KOPT-K1 (cell line): ENCODE results near the gene PCDHAC2.

Experiments used
- H3K27ac ChIP-seq: fragments of 200-600 bp; sonication (generic); 2 replicates; pipeline ENCODE4 v1.5.1; 2016; ENCODE audit warnings: antibody characterized with exemption, mild to moderate bottlenecking, low read depth, low read length; ENCODE audit not compliant: poor library complexity, severe bottlenecking
- H3K36me3 ChIP-seq: fragments of 200-600 bp; sonication (generic); 2 replicates; pipeline ENCODE4 v1.5.1; 2017; ENCODE audit warnings: antibody characterized with exemption, mild to moderate bottlenecking, low read length, moderate library complexity; ENCODE audit not compliant: insufficient read depth
- H3K9me3 ChIP-seq: fragments of 200-600 bp; sonication (generic); 2 replicates; pipeline ENCODE4 v1.5.1; 2017; ENCODE audit warnings: antibody characterized with exemption, low read length, mild to moderate bottlenecking; ENCODE audit not compliant: insufficient read depth, poor library complexity, severe bottlenecking

The PCDHAC2 gene, protein sequence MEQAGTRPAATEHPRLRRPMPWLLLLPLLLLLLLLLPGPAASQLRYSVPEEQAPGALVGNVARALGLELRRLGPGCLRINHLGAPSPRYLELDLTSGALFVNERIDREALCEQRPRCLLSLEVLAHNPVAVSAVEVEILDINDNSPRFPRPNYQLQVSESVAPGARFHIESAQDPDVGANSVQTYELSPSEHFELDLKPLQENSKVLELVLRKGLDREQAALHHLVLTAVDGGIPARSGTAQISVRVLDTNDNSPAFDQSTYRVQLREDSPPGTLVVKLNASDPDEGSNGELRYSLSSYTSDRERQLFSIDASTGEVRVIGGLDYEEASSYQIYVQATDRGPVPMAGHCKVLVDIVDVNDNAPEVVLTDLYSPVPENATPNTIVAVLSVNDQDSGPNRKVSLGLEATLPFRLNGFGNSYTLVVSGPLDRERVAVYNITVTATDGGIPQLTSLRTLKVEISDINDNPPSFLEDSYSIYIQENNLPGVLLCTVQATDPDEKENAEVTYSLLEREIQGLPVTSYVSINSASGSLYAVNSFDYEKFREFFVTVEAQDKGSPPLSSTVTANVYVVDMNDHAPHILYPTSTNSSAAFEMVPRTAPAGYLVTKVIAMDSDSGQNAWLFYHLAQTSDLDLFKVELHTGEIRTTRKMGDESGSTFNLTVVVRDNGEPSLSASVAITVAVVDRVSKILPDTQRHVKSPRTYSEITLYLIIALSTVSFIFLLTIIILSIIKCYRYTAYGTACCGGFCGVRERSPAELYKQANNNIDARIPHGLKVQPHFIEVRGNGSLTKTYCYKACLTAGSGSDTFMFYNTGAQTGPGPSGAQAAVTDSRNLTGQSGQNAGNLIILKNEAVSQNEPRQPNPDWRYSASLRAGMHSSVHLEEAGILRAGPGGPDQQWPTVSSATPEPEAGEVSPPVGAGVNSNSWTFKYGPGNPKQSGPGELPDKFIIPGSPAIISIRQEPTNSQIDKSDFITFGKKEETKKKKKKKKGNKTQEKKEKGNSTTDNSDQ

DNA sequence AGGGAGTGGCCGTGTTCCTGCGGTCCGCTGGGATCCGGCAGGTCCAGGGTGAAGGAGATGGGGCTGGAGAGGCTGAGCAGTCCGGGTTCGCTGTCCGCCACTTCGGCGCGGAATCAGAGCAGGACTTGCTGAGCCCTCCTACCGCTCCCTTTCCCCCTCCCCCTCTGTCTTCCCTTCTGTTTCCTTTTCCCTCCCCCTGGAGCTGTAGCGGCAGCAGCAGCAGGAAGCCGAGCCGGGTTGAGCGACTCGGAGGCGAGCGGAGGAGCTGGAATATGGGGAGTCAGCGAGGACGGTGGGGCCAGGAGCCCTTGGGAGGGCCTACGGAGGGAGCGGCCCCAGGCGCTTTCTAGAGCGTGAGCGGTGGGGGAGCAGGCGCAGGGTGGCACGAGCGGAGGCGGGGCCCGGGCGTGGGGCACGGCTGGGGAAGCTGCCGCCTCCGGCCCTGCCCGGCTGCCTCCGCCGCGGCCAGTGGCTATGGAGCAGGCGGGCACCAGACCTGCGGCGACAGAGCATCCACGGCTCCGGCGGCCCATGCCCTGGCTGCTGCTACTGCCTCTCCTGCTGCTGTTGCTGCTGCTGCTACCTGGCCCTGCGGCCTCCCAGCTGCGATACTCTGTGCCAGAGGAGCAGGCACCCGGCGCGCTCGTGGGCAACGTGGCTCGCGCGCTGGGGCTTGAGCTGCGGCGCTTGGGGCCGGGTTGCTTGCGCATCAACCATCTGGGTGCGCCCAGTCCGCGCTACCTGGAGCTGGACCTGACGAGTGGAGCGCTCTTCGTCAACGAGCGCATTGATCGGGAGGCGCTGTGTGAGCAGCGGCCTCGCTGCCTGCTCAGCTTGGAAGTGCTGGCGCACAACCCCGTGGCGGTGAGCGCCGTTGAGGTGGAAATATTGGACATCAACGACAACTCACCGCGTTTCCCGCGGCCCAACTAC lies at the start of gene PCDHAC2:
Gene PCDHAC2 (plus strand): TSS at position 184 of the 933 bp plus-strand sequence. CDS start 291 bp downstream, at position 475.
- Histone ChIP-seq H3K9me3 (no peaks in the 10 kb centered on the region), H3K36me3 (no peaks in the 10 kb centered on the region), H3K27ac (no peak within 1 kb of the TSS)

DNA sequence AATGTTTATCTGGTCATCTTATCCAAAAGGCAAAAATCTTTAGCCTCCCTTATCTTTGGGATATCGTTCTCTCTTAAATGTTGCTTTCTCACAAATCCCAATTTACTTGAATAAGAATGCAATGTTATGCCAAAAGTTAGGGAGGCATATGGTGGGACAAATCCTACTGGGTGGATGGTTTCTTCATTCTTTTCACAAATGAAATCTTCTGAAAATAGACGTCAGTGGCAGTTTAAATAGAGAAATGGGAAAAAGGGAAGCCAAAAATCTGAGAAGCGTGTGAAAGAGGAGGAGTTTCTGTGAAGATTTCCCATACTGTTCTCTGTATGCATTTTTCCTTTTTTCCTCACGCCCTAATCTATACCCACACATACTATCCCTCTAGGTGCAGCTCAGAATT lies 42.7 kb upstream of the PCDHAC2 start:
- Histone ChIP-seq H3K36me3 (no peaks in the 10 kb centered on the region), H3K9me3 (no peaks in the 10 kb centered on the region), H3K27ac (no peak overlapping the region)

DNA sequence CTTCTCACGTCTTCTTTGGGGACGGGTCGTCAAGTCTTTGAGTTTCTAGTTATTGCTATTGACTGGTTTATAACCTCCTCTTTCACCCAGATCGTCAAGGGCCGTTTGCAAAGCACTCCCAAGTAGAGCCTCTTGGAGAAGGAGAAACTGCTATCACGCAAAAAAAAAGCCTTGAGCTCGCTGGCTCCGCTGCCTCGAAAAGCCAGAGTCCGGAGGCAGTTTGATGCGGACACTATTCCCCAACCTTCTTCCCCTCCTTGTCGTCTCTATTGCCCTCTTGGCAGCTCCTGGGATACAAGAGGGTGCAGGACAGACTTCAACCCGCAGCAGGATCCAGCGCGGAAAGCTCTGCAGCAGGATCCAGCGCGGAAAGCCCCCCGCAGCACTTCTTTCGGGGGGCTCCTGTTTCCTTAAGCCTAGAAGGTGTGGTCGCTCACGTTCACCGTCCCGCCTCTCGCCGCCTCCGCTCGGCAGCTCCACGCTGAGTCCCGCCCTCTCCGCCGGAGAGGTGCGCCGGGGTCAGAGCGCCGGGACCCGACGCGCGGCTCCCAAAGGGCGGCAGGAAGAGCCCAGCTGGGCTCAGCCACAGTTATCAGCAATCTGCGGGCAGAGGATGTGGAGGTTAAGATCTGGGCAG lies 40.4 kb upstream of the PCDHAC2 start, which contains the start of gene PCDHAC1:
Gene PCDHAC1 (plus strand): TSS at position 494 of the 637 bp plus-strand sequence. CDS start 594 bp downstream, outside the sequence.
- Histone ChIP-seq H3K27ac (no peak within 1 kb of the TSS), H3K36me3 (no peaks in the 10 kb centered on the region), H3K9me3 (no peaks in the 10 kb centered on the region)

DNA sequence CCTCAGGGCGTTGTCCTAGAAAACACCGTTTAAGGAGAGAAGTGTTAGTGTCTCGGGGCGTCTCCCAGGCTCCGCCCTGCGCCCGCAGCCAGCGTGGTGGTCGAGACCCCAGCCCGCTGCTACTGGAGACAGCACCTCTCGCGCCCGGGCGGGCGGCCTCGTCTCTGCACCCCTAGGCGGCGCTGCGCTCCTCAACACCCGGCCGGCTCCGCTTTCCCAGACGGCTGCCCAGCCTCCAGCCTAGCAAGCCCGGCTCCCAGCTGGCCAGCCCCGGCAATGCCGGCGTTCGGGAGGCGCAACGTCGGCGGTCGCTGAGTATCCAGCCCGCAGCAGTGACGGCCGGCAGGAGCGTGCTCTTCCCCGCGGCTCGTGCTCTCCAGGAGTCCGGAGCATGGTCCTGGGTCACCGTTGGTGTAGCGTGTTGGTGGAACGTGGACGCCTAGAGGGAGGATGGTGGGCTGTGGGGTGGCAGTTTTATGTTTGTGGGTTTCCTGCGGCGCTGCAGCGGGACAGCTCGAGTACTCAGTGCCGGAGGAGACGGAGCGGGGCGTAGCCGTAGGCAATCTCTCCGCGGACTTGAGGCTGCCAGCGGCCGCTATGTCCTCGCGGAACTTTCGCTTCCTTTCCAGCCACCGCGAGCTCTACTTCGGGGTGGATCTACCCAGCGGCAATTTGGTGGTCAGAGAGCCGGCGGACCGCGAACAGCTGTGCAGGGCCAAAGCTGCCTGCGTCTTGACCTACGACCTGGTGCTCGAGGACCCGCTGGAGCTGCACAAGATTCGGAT lies 39.6 kb upstream of the PCDHAC2 start:
- Histone ChIP-seq H3K36me3 (no peaks in the 10 kb centered on the region), H3K9me3 (no peaks in the 10 kb centered on the region), H3K27ac (no peak overlapping the region)

DNA sequence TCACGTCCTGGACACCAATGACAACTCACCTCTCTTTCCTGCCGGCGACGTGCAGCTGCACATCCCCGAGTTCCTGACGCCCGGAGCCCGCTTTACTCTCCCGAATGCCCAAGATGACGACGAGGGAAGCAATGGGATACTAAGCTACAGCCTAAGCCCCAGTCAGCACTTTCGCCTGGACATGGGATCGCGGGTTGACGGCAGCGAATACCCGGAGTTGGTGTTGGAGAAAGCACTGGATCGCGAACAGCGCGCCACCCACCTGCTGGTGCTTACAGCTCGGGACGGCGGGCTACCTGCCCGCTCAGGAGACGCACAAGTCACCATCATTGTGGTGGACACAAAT lies 39.1 kb upstream of the PCDHAC2 start:
- no peaks in the 10 kb centered on the region for H3K9me3 ChIP-seq
- H3K27ac ChIP-seq = no peak overlapping the region
- H3K36me3 ChIP-seq = no peaks in the 10 kb centered on the region

DNA sequence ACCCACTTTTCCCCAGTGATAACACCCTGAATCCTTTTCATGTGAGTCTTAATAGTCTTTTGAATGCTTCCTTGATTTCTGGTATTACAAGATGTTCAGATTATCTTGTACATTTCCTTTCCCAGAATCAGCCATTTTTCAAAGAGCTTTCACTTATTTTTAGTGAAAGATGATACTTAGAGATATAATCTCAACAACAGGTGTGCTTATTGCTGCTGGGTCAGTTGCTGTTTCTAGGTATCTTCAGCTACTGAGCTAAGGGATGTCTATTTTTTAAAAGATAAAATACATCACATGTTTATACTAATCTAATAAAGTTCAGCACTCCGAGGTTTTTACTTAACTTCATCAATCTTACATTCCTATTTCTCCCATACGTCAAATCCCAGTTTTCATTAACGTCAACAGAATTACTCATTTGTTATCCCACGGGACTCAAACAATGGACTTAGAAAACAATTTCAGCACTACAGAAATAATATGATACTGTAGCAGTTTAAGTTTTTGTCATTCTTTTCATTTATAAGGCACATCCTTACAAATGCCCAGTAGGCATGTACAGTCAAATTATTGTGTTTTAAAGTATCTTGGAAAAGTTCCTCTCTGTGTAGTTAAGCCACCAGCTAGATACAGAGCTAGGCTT lies 31.2 kb upstream of the PCDHAC2 start:
- Histone ChIP-seq H3K36me3 (no peaks in the 10 kb centered on the region), H3K27ac (no peak overlapping the region), H3K9me3 (no peaks in the 10 kb centered on the region)

DNA sequence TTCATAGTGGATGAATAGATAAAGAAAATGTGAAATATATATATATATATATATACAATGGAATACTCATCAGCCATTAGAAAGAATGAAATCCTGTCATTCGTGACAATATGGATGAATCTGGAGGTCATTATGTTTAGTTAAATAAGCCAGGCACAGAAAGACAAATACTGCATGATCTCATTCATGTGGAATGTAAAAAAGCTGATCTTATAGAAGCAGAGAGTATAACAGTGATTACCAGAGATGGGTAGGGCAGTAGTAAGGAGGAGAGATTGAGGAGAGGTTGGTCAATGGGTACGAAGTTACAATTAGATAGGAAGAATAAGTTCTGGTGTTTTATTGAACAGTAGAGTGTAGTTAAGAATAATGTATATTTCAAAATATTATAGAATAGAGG lies 19.7 kb upstream of the PCDHAC2 start:
- Histone ChIP-seq H3K27ac (no peak overlapping the region), H3K9me3 (peaks cover 5% of the 10 kb centered on the region), H3K36me3 (no peaks in the 10 kb centered on the region)

DNA sequence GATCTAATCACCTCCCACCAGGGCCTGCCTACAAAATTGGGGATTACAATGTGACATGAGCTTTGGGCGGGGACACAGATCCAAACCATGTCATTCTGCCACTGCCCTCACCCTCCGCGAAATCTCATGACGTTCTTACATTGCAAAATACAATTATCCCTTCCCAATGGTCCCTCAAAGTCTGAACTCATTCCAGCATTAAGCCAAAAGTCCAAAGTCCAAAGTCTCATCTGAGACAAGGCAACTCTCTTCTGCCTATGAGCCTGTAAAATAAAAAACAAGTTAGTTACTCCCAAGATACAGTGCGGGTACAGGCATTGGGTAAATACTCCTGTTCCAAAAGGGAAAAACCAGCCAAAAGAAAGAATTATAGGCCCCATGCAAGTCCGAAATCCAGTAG lies 14.6 kb upstream of the PCDHAC2 start:
- Histone ChIP-seq H3K36me3 (no peaks in the 10 kb centered on the region), H3K27ac (no peak overlapping the region), H3K9me3 (no peaks in the 10 kb centered on the region)

DNA sequence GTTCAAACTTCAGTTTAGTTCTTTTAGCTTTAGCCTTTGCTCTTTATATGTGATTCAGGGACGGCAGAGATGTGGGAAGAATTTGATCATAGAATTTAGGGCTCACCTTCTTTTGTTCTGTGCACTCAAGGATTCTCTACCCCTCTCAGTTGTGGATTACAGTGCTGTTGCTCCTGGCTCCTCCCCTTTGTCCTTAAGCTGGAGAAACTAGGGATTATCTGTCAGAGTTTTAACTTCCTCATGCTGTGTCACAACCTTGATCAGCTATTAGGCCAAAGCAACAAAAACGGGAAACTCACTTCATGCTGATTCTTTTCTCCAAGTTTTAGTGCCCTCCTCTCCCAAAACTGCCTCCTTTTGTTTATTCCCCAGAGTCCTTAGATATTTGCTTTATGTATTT lies 13.0 kb upstream of the PCDHAC2 start:
- H3K9me3 ChIP-seq = no peaks in the 10 kb centered on the region
- no peak overlapping the region for H3K27ac ChIP-seq
- no peaks in the 10 kb centered on the region for H3K36me3 ChIP-seq

DNA sequence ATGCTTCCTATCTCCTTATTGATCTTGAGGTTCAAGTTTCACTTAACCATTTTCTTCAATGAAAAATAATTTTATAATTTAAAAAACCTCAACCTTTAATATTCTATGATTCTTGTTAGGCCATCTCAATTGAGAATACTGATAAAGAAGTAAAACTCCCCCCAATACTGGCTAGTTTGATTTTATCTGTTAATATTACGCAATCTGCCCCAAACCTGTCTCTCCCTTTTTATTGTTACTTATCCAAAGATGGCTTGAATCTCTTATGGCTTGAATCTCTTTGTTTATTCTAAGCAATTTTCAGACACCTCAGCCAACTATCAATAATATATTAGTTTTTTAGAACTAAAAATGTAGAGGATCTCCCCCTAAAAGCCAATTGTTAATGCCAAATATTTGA lies 4.1 kb upstream of the PCDHAC2 start:
- no peaks in the 10 kb centered on the region for H3K36me3 ChIP-seq
- no peaks in the 10 kb centered on the region for H3K9me3 ChIP-seq
- no peak overlapping the region for H3K27ac ChIP-seq

DNA sequence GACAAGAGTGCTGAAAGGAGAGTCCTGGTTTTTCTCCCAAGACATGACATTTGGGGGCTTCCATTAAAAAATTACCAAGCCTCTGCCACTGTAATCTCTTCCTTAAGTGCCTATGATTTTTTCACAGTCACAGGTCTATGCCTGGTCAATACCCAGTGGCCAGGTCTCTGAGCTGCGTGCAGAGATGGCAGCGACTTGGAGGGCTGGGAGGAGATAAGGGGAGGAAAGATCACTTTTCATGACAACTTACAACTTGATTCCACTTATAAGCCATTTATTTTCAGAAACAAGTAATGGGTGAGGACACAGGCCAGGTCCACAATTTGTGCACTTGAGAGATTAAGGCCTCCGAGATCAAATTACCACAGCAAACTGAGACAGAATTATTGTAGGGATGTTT lies 1.9 kb upstream of the PCDHAC2 start:
- no peaks in the 10 kb centered on the region for H3K9me3 ChIP-seq
- no peaks in the 10 kb centered on the region for H3K36me3 ChIP-seq
- no peak overlapping the region for H3K27ac ChIP-seq

DNA sequence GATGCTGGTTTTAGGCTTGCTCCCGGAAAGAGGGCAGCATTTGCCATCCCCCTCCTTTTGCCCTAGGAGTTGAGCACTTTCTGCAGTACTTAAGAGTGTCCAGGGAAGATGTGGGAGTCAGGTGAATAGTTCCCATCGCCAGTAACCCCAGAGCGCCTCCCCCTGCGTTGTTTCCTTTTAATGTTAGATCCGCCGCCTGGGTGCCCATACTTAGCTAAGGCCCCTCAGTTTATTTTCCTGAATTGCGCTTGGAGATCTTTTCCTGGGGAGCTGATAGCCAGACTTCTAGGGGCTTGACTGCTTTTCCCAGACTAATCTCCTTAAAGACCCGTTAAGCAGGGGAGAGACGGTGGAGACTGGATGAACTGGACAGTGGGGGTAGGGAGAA lies 377 bp upstream of the PCDHAC2 start:
- no peaks in the 10 kb centered on the region for H3K36me3 ChIP-seq
- no peak overlapping the region for H3K27ac ChIP-seq

DNA sequence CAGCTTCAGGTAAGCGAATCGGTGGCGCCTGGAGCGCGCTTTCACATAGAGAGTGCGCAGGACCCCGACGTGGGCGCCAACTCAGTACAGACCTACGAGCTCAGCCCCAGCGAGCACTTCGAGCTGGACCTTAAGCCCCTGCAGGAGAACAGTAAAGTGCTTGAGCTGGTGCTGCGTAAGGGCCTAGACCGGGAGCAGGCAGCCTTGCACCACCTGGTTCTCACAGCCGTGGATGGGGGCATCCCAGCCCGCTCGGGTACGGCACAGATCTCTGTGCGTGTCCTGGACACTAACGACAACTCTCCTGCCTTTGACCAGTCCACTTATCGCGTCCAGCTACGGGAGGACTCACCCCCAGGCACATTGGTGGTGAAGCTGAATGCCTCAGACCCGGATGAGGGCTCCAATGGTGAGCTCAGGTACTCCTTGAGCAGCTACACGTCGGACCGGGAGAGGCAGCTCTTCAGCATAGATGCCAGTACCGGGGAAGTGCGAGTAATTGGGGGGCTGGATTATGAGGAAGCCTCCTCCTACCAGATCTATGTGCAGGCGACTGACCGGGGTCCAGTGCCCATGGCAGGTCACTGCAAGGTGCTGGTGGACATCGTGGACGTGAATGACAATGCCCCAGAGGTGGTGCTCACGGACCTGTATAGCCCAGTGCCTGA lies 1.1 kb downstream of the PCDHAC2 start:
- no peak overlapping the region for H3K27ac ChIP-seq
- H3K9me3 ChIP-seq = no peaks in the 10 kb centered on the region
- no peaks in the 10 kb centered on the region for H3K36me3 ChIP-seq

More for the DNA sequence above, 377 bp upstream of the PCDHAC2 start:
- H3K9me3 ChIP-seq = no peaks in the 10 kb centered on the region
